KMS-11 (cell line): ENCODE data around the gene BLOC1S5.

Source experiments
- H2AFZ ChIP-seq: fragments of 200-600 bp; sonication (generic); 2 replicates; pipeline ENCODE4 v1.6.1; 2016; ENCODE audit warnings: antibody characterized with exemption, mixed run types, low read depth
- H3K27ac ChIP-seq: fragments of 200-600 bp; sonication (generic); 2 replicates; pipeline ENCODE4 v1.6.1; 2016; ENCODE audit warnings: mild to moderate bottlenecking, mixed run types
- H3K27me3 ChIP-seq: fragments of 200-600 bp; sonication (generic); 2 replicates; pipeline ENCODE4 v1.6.1; 2017; ENCODE audit warnings: mild to moderate bottlenecking, low read depth, mixed run types, moderate library complexity; ENCODE audit not compliant: insufficient read depth
- H3K36me3 ChIP-seq: fragments of 200-600 bp; sonication (generic); 2 replicates; pipeline ENCODE4 v1.6.1; 2017; ENCODE audit warnings: mild to moderate bottlenecking, mixed run types; ENCODE audit not compliant: insufficient read depth
- H3K4me1 ChIP-seq: fragments of 200-600 bp; sonication (generic); 2 replicates; pipeline ENCODE4 v1.6.1; 2016; ENCODE audit warnings: mild to moderate bottlenecking, low read depth, mixed run types; ENCODE audit not compliant: poor library complexity, severe bottlenecking
- H3K4me2 ChIP-seq: fragments of 200-600 bp; sonication (generic); 2 replicates; pipeline ENCODE4 v1.7.0; 2016; ENCODE audit warnings: mild to moderate bottlenecking, mixed run types
- H3K4me3 ChIP-seq: fragments of 200-600 bp; sonication (generic); IDR thresholded peaks from 2 replicates; pipeline ENCODE4 v1.6.1; 2017; ENCODE audit warnings: low read depth, low read length, mixed read lengths; ENCODE audit not compliant: insufficient read depth
- H3K79me2 ChIP-seq: fragments of 200-600 bp; sonication (generic); 2 replicates; pipeline ENCODE4 v1.6.1; 2016; ENCODE audit warnings: low read depth, mixed run types; ENCODE audit not compliant: insufficient read depth
- H3K9ac ChIP-seq: fragments of 200-600 bp; sonication (generic); 2 replicates; pipeline ENCODE4 v1.6.1; 2016; ENCODE audit warnings: mild to moderate bottlenecking, mixed run types
- H4K20me1 ChIP-seq: fragments of 200-600 bp; sonication (generic); 2 replicates; pipeline ENCODE4 v1.6.1; 2016; ENCODE audit warnings: mild to moderate bottlenecking, mixed run types; ENCODE audit not compliant: insufficient read depth
- CTCF ChIP-seq: fragments of 200-600 bp; sonication (generic); conservative IDR thresholded peaks from 2 replicates; pipeline ENCODE4 v1.6.1; 2017; ENCODE audit warnings: low read depth, mild to moderate bottlenecking, antibody characterized with exemption, low read length, moderate library complexity, mixed read lengths

BLOC1S5 gene

GRCh38 chr6:7979831-7980230 is 84.4 kb downstream of the BLOC1S5 start:
- Histone ChIP-seq H2AFZ (no peak overlapping the region), H3K9ac (no peak overlapping the region), H3K4me3 (no peak overlapping the region), H3K27me3 (no peaks in the 10 kb centered on the region), H4K20me1 (no peaks in the 10 kb centered on the region), H3K36me3 (no peaks in the 10 kb centered on the region), H3K27ac (no peak overlapping the region), H3K4me2 (no peak overlapping the region), H3K79me2 (no peaks in the 10 kb centered on the region), H3K4me1 (peaks cover 56% of the 10 kb centered on the region)
- TF ChIP-seq CTCF, result no peak

GRCh38 chr6:7978736-7979135 is 85.5 kb downstream of the BLOC1S5 start:
- H3K79me2 ChIP-seq, result no peaks in the 10 kb centered on the region
- H4K20me1 ChIP-seq, result no peaks in the 10 kb centered on the region
- no peaks in the 10 kb centered on the region for H3K27me3 ChIP-seq
- H3K4me2 ChIP-seq, result peak overlapping the region; percentile 16; the same call in 1 of the 2 replicates
- H3K4me1 ChIP-seq, result peaks cover 64% of the 10 kb centered on the region
- H3K36me3 ChIP-seq, result no peaks in the 10 kb centered on the region
- no peak overlapping the region for H3K9ac ChIP-seq
- H3K4me3 ChIP-seq, result no peak overlapping the region
- peak overlapping the region; percentile 93 for H3K27ac ChIP-seq
- TF ChIP-seq CTCF, result no peak
- H2AFZ ChIP-seq, result no peak overlapping the region

GRCh38 chr6:7976485-7977056 is 87.6 kb downstream of the BLOC1S5 start:
- Histone ChIP-seq H3K4me3 (no peak overlapping the region), H4K20me1 (no peaks in the 10 kb centered on the region), H3K36me3 (no peaks in the 10 kb centered on the region), H2AFZ (peak overlapping the region; percentile 18; the same call in 1 of the 2 replicates), H3K9ac (peak overlapping the region; percentile 72), H3K4me1 (peaks cover 66% of the 10 kb centered on the region), H3K27ac (peak overlapping the region; percentile 93), H3K27me3 (no peaks in the 10 kb centered on the region), H3K79me2 (no peaks in the 10 kb centered on the region), H3K4me2 (peak overlapping the region; percentile 65)
- no peak for TF ChIP-seq CTCF

GRCh38 chr6:7975764-7976146 is 88.4 kb downstream of the BLOC1S5 start:
- H3K27me3 ChIP-seq, result no peaks in the 10 kb centered on the region
- no peak overlapping the region for H3K4me3 ChIP-seq
- H3K27ac ChIP-seq, result peak overlapping the region; percentile 93
- H3K79me2 ChIP-seq, result no peaks in the 10 kb centered on the region
- peak overlapping the region; percentile 65 for H3K4me2 ChIP-seq
- peak overlapping the region; percentile 18; the same call in 1 of the 2 replicates for H2AFZ ChIP-seq
- H3K36me3 ChIP-seq, result no peaks in the 10 kb centered on the region
- TF ChIP-seq CTCF, result no peak
- H3K4me1 ChIP-seq, result peaks cover 69% of the 10 kb centered on the region
- no peaks in the 10 kb centered on the region for H4K20me1 ChIP-seq
- H3K9ac ChIP-seq, result peak overlapping the region; percentile 72
